ENCODE measurements around the gene EFCAB10.
"Not testable (repeated sequence)": the region's sequence is repeated elsewhere in the genome, so short reads cannot be mapped to it uniquely, and the experiment has no call there.

EFCAB10 gene, protein sequence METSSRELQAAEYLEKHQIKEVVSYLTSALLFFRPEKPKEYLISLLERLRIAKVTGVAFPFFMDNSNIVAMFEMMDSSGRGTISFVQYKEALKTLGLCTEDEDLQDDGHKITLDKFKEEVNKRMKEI

GRCh38 chr7:105581066-105581811 lies at the start of gene EFCAB10:
TSS of gene EFCAB10 (minus strand) at chr7:105581493. CDS start at chr7:105581463, 30 bp downstream.
- DNase-seq: peak; percentile 28 to 38

DNA sequence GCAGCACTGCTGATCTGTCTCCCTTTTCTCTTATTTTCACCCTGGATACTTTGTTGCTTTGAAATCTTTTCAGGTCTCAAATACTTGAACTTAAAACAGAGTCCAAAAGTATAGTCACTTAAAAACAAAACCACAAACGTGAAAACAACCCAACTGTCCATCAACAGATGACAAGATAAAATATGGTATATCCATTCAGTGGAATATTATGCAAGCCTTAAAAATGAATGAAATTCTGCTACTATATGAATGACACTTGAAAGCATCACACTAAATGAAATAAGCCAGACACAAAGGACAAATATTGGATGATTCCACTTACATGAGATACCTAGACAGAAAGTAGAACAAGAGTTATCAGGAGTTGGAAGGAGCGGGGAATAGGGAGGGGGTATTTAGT lies 44.7 kb upstream of the EFCAB10 start:
- no peak for DNase-seq

- no peak for DNase-seq
Observed at GRCh38 chr7:105623906-105624305, 42.6 kb upstream of the EFCAB10 start.

DNA sequence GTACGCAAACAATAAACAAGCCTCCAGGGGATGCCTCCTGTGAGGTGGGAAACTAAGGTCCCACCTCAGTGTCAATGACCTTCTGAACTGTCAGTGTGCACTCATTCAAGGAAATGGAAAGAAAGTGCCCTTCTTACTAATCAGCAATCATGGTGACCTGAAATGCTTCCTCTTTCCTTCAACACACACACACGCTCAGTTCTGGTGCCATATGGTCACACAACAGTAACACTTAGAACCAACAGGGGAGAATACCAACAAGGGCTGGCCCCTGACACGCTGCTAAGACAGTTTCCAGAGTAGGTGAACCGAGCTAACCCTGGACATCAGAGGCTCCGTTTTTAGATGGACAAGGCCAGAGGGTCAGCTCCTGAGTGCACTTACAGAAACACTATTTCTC lies 42.1 kb upstream of the EFCAB10 start:
- DNase-seq: no peak

DNA sequence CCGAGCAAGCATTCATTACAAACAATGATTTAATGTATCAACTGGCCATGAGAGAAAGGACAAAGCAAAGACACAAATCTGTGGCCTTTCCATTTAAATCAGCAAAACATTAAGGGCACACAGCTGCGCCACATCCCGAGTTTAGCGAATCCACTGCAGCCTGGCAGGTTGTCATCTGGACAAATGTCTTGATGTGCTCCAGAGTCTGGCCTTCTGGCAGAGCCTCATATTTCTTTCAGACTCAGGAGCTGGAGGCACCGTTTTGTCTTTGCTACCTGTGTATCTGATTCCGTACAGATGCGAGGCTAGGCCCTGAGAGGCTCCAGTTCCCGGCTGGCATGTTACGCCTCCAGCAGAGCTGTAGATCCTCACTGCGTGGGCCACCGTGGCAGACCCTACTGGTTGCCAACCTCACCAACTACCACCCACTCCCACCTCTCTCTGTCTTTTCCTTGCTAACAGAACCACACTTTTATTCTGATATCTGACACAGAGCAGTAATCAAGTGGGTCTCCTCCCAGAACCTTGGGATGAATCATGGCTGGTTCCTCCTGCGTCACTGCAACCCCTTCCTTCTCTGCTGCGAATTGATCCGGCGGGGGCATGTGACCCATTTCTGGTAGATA lies 40.9 kb upstream of the EFCAB10 start:
- DNase-seq: no peak

DNA sequence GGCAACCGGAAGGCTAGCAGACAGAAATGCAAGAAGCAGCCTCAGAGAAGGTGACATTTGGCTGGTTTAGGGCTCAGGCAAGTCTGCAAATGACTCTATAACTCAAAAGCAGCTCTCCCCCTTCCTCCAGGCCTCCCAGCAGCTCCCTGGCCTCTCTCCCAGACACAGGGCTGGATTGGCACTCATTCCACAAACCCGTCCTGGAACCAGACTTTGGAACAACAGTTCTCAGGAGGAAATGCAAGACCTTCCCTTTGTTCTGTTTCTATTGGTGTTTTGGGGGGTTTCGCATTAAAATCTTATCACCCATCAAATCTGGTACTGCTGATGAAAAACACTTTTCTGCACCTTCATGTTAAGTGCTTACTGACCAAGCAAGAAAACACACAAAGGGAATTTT lies 40.3 kb upstream of the EFCAB10 start:
- DNase-seq: no peak

DNA sequence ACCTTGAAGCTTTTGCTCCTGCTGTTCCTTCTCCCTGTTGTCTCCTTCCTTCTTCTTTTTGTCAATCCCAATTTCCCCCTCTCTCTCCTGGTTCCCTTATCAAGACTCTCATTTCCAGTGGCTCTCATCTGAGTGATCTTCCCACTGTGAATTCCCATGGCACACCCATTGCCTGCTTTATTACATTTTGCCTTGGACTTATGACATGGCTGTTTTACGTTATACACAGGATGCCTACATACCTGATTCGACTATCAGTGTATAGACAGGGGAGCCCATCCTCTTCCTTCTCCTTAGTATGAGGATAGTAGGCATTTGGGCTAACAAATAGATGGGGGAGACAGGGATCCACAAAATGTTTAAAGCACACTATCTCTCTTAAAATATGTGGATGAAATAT lies 39.9 kb upstream of the EFCAB10 start:
- no peak for DNase-seq

DNA sequence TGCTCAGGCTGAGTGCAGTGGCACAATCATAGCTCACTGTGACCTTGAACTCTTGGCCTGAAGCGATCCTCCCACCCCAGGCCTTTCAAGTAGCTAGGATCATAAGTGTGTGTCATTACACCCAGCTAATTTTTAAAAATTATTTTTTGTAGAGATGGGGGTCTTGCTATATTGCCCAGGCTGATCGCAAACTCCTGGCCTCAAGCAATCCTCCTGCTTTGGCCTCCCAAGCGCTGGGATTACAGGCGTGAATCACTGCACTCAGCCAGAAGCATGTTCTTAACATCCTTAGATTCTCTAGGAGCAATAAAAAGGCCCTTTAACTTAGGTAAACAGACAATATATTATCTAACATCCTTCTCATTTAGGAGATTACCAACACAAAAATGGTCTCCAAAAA lies 38.3 kb upstream of the EFCAB10 start:
- DNase-seq: no peak

DNA sequence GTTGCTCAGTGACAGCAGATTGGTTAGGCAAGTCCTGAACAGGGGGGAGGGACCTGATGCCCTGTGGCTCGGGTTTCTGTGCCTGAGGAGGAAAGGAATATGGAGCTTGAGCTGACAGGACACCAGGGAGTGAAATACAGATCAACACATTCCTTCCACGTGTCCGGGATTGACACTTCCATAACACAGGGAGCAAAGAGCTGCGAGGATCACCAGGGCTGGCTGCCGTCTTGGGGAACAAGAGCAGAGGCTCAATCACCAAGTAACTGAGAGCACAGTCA lies 36.7 kb upstream of the EFCAB10 start:
- no peak for DNase-seq

GRCh38 chr7:105617280-105618015 lies 36.2 kb upstream of the EFCAB10 start:
- DNase-seq: no peak

DNA sequence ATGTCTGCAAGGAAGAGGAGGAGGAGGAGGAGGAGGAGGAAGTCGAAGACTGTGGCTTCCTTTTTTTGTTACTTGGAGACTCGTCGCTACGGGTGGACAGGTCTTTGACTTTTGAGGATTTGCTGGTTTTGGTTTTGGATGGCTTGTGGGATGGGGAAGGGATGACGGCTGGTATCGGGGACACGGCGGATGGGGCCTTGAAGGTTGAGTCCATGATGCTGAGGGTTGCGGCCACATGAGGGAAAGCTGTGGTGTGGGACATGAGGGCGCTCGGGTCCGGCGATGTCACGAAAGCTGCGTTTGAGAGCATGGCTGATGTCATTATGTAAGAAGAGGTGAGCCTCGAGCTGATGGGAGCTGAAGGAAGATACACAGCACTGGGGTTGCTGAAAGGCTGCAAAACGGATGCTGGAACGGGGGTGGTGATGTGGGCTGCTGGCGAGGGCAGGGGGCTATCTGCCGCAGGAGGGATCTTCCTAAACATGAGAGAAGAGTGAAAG lies 33.1 kb upstream of the EFCAB10 start:
- DNase-seq: no peak

DNA sequence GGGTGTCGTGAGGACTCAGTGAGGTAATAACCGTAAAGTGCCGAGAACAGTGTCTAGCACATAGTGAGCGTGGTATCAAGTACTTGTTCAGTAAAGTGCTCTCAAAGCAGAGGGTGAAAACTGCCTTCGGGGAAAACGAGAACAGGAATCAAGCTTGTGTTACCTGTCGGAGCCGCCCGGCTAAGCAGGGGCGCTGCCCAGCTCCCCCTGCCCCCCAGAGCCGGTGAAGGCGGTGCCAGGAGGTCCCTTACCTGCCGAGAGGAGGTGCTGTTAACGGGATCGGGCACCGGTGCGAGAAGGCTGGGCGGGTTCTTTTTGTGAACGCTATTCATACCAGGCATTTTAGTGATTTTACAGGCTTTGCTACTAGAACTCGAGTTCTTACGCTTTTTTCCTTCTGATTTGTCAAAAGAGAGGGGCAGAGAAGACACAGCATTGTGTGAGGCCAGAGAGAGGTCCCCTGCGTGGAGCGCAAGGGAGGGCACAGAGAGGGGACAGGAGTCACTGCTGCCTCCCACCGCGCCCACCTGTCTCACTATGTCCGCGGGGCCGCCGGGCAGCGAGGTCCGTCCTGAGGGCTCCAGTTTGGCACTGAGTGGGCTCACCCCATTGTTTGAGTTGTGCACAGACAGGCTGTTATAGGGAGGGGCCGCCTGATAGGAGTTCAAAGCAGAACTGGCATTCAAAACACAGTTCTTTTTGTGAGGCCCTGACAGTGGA lies 32.5 kb upstream of the EFCAB10 start:
- no peak for DNase-seq

DNA sequence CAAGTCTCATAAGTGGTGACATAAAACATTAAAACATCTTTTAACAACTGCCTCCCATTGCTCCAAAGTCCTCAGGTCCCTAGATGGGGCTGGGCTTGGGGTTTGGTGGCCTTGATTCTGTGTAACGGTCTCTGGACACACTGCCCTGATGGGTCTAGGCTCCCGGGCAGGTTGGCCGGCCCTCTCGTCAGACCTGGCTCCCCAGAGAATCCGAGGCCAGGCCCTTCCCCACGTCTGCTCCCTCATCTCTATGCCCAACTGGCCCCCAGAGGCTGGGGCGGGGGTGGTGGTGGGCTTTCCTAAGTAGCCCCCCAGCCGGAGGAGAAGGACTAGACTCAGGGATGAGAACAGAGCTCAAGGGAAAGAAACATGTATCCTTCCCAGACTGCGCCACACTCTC lies 31.5 kb upstream of the EFCAB10 start:
- DNase-seq: no peak

DNA sequence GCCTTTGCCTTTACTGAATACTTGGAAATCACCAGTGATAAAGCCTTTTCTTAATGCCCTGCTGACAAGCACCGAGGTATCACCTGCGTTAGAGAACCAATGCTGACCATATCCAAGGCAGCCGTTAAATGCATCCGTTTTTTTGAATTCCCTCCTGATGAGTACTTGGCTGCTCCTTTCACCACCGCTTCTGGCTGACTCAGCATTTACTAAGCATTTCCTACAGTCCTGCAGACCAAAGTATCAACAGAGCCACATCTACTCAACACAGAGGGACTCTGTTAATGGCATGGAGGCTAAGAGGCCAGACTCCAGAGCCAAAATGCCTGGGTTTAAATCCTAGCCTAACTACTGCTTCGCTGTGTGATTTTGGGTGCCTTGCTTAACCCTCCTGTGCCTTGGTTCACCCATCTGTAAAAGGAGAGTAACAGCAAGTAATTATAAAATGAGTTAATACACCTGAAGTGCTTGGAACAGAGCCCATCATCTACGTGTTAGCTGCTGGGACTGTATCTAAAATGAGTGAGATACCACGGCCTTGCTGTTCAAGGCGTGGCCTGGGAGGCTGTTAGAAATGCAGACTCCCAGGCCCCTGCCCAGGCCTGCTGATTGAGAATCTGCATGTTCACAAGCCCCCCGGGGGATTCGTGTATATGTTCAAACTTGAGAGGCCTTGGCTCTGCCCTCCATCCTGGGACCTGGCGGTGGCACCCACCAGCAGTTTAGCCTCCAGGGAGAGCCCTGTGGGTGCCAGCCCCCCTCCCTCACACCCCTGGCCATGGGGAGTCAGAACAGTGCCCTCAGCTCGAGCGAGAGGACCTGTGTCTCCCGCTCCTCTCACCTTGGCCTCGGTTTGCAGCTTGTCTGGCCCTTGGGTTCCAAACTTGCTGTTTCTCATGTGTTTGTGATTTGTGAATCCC lies 30.8 kb upstream of the EFCAB10 start:
- DNase-seq: no peak

- no peak for DNase-seq
Observed at GRCh38 chr7:105610165-105610930, 29.1 kb upstream of the EFCAB10 start.

DNA sequence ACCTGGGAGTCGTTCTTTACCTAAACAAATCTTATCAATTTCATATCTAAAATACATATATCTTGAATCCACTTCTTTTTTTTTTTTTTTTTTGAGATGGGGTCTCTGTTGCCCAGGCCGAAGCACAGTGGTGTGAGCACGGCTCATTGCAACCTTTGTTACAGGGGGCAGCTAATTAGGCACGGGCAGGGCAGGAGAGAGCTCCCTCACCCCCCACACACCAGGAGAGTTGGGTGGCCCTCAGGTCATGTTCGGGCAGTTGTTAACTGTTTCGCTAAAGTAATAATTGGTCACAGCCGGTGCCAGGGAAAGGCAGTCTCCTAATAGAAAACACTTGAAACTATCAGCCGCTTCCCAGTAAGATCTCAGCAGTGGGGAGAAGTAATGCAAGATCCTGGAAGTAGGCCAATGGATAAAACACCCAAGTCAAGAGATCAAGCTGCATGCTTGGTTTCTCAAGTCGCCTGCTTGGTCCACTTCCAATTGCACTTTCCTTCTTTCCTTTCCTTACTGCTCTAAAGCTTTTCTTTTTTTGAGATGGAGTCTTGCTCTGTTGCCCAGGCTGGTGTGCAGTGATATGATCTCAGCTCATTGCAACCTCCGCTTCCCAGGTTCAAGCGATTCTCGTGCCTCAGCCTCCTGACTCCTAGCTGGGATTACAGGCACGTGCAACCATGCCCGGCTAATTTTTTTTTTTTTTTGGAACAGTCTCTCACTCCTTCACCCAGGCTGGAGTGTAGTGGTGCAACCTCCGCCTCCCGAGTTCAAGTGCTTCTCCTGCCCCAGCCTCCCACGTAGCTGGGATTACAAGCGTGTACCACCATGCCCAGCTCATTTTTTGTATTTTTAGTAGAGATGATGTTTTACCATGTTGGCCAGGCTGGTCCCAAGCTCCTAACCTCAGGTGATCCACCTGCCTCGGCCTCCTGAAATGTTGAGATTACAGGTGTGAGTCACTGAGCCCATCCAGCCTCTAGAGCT lies 21.3 kb upstream of the EFCAB10 start:
- no peak for DNase-seq

- DNase-seq: no peak
Observed at GRCh38 chr7:105600720-105601550, 19.6 kb upstream of the EFCAB10 start.

GRCh38 chr7:105599551-105599950 lies 18.3 kb upstream of the EFCAB10 start:
- DNase-seq: no peak

GRCh38 chr7:105599080-105599479 lies 17.8 kb upstream of the EFCAB10 start:
- DNase-seq: not testable (repeated sequence)
